Left lung (tissue), 10 donors: ENCODE results near the gene B2M. TPM values are rescaled to one million over a fixed set of nuclear protein-coding genes. Genes with fewer than 3 reads are reported as not detected.
"Not testable (repeated sequence)": the region's sequence is repeated elsewhere in the genome, so short reads cannot be mapped to it uniquely, and the experiment has no call there.

Source experiments
- ATAC-seq: fragments of 200-7000 bp; cut with Tn5 transposase; one replicate; pipeline ENCODE4 v1.9.1; 2020; ENCODE audit warnings: moderate library complexity
- DNase-seq, 4 donors: peaks; one replicate each; pipeline ENCODE4 v3.0.0-alpha.2; 2013 to 2020
- H3K27ac ChIP-seq, 2 donors: fragments of 200-600 bp; sonication (generic) in 1 of 2; one replicate each; pipeline versions ENCODE4 v1.5.0 to v1.8.0; 2020 to 2021
- H3K27me3 ChIP-seq, 2 donors: fragments of 200-600 bp; sonication (generic) in 1 of 2; one replicate each; pipeline versions ENCODE4 v1.5.0 to v1.8.0; 2020 to 2021
- H3K36me3 ChIP-seq, 2 donors: fragments of 200-600 bp; sonication (generic) in 1 of 2; one replicate each; pipeline versions ENCODE4 v1.5.0 to v1.8.0; 2020 to 2021
- H3K4me1 ChIP-seq, 2 donors: fragments of 200-600 bp; one replicate each; pipeline ENCODE4 v1.8.0; 2021
- H3K4me3 ChIP-seq, 2 donors: fragments of 200-600 bp; sonication (generic) in 1 of 2; one replicate each; pipeline versions ENCODE4 v1.5.0 to v1.8.0; 2020 to 2021; ENCODE audit warnings: mild to moderate bottlenecking in 1 of 2
- H3K9me3 ChIP-seq, 2 donors: fragments of 200-600 bp; sonication (generic) in 1 of 2; one replicate each; pipeline versions ENCODE4 v1.5.0 to v1.8.0; 2020 to 2021
- intact Hi-C, 2 donors: fragments of 100-400 bp; cut with DNase I; formaldehyde crosslinking; loops; one replicate each; pipeline versions ENCODE4 v1.11.2 to v1.14.2; 2022
- polyA plus RNA-seq, 6 donors: library from polyadenylated mRNA; unstranded; fragments of 120-200 nt; gene quantifications; one replicate each; pipeline ENCODE4 v1.2.1, GENCODE V29; 2013; ENCODE audit not compliant: insufficient read length in 6 of 6
- total RNA-seq, 2 donors: library from RNA; stranded (reverse); fragmentation: NEBNext Ultra II Directional; extraction: Animal tissue kit (Norgen Biotek cat#: 25700); gene quantifications; one replicate each; pipeline ENCODE4 v1.2.1, GENCODE V29; 2021
- TF ChIP-seq, protein P1 (sequence below), 2 donors: fragments of 200-600 bp; sonication (generic) in 1 of 2; IDR thresholded peaks; one replicate each; pipeline versions ENCODE4 v1.5.0 to v1.8.0; 2021; ENCODE audit warnings: antibody characterized with exemption in 2 of 2
- donor health status: DM: no; HTN: yes; CAD: no.
- donor health status: DM: no; HTN: no; CAD: no.

B2M gene
- total and polyA plus RNA-seq, 8 donors: 1,154 to 5,072 (median 1,442) TPM

DNA sequence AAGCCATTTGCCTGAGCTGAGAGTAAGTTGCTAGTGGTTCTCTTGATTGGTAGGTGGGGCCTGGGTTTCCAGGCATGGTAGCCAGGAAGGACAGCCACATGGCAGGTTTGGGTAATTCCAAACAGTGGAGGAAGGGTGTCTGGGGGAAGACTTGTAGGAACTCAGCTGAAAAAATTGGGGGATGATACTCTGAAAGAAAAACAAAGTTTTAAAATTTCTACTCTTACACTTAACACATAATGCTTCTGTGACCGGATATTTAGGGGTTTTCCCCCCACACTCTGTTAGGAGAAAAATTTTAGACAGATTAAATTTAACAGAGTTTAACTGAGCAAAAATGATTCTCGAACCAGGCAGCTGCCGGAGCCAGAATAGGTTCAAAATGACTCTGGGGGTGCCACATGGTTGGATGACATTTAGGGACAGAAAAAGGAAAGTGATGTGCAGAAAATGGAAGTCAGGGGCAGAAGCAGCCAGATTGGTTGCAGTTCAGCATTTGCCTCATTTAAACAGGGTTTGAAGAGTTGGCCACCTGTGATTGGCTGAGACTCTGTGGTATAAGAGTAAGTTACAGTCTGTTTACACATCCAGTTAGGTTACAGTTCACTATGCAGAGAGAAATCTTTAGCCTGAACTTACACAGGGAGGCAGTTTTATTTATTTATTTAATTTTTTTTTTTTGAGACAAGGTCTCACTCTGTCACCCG, 8.1 kb downstream of the B2M start:
- Histone ChIP-seq H3K4me1 (peaks cover 17 to 85% of the 10 kb centered on the region in 2 donors), H3K9me3 (no peaks in the 10 kb centered on the region), H3K27me3 (no peaks in the 10 kb centered on the region), H3K4me3 (no peak overlapping the region), H3K27ac (peak overlapping the region; percentile 33 to 43), H3K36me3 (peaks cover 0 to 60% of the 10 kb centered on the region in 2 donors)
- intact Hi-C loops: no loop called here
- ATAC-seq (peak; percentile 54), DNase-seq (no peak)
- TF ChIP-seq, protein P1, sequence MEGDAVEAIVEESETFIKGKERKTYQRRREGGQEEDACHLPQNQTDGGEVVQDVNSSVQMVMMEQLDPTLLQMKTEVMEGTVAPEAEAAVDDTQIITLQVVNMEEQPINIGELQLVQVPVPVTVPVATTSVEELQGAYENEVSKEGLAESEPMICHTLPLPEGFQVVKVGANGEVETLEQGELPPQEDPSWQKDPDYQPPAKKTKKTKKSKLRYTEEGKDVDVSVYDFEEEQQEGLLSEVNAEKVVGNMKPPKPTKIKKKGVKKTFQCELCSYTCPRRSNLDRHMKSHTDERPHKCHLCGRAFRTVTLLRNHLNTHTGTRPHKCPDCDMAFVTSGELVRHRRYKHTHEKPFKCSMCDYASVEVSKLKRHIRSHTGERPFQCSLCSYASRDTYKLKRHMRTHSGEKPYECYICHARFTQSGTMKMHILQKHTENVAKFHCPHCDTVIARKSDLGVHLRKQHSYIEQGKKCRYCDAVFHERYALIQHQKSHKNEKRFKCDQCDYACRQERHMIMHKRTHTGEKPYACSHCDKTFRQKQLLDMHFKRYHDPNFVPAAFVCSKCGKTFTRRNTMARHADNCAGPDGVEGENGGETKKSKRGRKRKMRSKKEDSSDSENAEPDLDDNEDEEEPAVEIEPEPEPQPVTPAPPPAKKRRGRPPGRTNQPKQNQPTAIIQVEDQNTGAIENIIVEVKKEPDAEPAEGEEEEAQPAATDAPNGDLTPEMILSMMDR (IDR thresholded peaks at IDR 0.05): no peak

DNA sequence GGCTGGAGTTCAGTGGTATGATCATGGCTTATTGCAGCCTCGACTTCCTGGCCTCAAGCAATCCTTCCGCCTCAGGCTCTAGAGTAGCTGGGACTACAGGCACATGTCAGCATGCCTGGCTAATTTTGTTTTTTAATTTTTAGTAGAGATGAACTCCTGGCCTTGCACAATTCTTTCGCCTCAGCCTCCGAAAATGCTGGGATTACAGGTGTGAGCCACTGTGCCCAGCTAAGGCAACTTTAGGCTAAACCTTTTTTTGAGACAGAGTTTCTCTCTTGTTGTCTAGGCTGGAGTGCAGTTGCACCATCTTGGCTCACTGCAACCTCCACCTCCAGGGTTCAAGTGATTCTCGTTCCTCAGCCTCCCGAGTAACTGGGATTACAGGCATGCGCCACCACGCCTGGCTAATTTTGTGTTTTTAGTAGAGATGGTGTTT, 8.7 kb downstream of the B2M start:
- ATAC-seq, H3K9me3 ChIP-seq, intact Hi-C loops, H3K27me3 ChIP-seq, DNase-seq, H3K4me3 ChIP-seq: not testable (repeated sequence)
- peak overlapping the region in 1 of 2 donors; percentile 43 for H3K27ac ChIP-seq
- peaks cover 14 to 85% of the 10 kb centered on the region in 2 donors for H3K4me1 ChIP-seq
- H3K36me3 ChIP-seq: peaks cover 0 to 55% of the 10 kb centered on the region in 2 donors

DNA sequence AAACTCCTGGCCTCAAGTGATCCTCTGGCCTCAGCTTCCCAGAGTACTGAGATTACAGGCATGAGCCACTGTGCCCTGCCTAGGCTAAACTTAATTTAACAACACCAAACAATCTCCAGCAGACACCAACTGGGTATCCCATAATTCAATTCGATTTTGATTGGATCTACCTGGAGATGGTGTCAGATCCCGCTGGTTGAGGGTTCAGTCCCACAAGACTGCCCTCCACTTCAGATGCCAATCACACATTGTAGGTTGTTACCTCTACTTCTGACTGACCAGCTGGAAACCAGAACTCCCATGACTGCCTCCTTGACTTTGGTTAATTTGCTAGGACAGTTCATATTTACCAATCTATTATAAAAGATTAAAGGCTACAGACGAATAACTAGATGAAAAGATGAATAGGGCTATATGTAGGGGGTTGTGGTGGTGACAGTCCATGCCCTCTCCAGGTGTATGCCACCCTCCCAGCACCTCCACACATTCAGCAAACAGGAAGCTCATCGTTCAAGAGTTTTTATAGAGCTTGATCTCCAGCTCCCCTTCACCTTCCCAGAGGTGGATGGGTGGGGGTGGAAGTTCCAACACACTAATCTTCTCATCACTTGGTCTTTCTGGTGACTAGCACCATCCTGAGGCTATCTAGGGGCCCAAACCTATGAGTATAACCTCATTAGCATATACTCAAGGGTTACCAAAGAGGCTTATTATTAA, 9.3 kb downstream of the B2M start:
- TF ChIP-seq, protein P1 (IDR thresholded peaks at IDR 0.05): no peak
- intact Hi-C loops: no loop called here
- peaks cover 12 to 85% of the 10 kb centered on the region in 2 donors for H3K4me1 ChIP-seq
- peak overlapping the region in 1 of 2 donors; percentile 43 for H3K27ac ChIP-seq
- DNase-seq (no peak), ATAC-seq (no peak)
- no peak overlapping the region for H3K4me3 ChIP-seq
- peaks cover 0 to 49% of the 10 kb centered on the region in 2 donors for H3K36me3 ChIP-seq
- H3K27me3 ChIP-seq: no peaks in the 10 kb centered on the region
- H3K9me3 ChIP-seq: no peaks in the 10 kb centered on the region

GRCh38 chr15:44722011-44722410, 10.7 kb downstream of the B2M start:
- H3K4me1 ChIP-seq: peaks cover 13 to 85% of the 10 kb centered on the region in 2 donors
- H3K27ac ChIP-seq: peak overlapping the region in 1 of 2 donors; percentile 53
- no peaks in the 10 kb centered on the region for H3K9me3 ChIP-seq
- no peak for DNase-seq
- no peaks in the 10 kb centered on the region for H3K27me3 ChIP-seq
- ATAC-seq: no peak
- peaks cover 0 to 35% of the 10 kb centered on the region in 2 donors for H3K36me3 ChIP-seq
- TF ChIP-seq, protein P1 (IDR thresholded peaks at IDR 0.05): no peak
- H3K4me3 ChIP-seq: no peak overlapping the region
- intact Hi-C loops: no loop called here

GRCh38 chr15:44726136-44726535, 14.8 kb downstream of the B2M start:
- ATAC-seq (no peak), DNase-seq (no peak)
- intact Hi-C loops: no loop called here
- Histone ChIP-seq H3K4me1 (peaks cover 13 to 74% of the 10 kb centered on the region in 2 donors), H3K9me3 (no peaks in the 10 kb centered on the region), H3K27me3 (no peaks in the 10 kb centered on the region), H3K36me3 (no peaks in the 10 kb centered on the region), H3K4me3 (peak overlapping the region in 1 of 2 donors; percentile 21), H3K27ac (peak overlapping the region; percentile 98)
- TF ChIP-seq, protein P1 (IDR thresholded peaks at IDR 0.05): no peak
